Midbrain (tissue), 1 donor: ENCODE results near the gene ESPN.
"Not testable (repeated sequence)": the region's sequence is repeated elsewhere in the genome, so short reads cannot be mapped to it uniquely, and the experiment has no call there.

Experiments
- DNase-seq: peaks from one replicate; lab custom pipeline; 2025; lab: John Stamatoyannopoulos, UW

The ESPN gene

GRCh38 chr1:6428453-6428852, 3.9 kb downstream of the ESPN start:
- not testable (repeated sequence) for DNase-seq

GRCh38 chr1:6429660-6430411, 5.3 kb downstream of the ESPN start:
- not testable (repeated sequence) for DNase-seq

GRCh38 chr1:6431645-6432579, 7.3 kb downstream of the ESPN start:
- not testable (repeated sequence) for DNase-seq

- no peak for DNase-seq
Observed at GRCh38 chr1:6434186-6434585, 9.6 kb downstream of the ESPN start.

- no peak for DNase-seq
Observed at GRCh38 chr1:6435129-6435528, 10.6 kb downstream of the ESPN start.

GRCh38 chr1:6435547-6435946, 11.0 kb downstream of the ESPN start:
- no peak for DNase-seq

- not testable (repeated sequence) for DNase-seq
Observed at GRCh38 chr1:6436277-6436676, 11.7 kb downstream of the ESPN start.

- peak; percentile 41 for DNase-seq
Observed at GRCh38 chr1:6437012-6437700, 12.6 kb downstream of the ESPN start.

GRCh38 chr1:6438047-6438525, 13.5 kb downstream of the ESPN start:
- peak; percentile 37 for DNase-seq

- DNase-seq, result no peak
Observed at GRCh38 chr1:6440198-6441126, 15.9 kb downstream of the ESPN start.

- no peak for DNase-seq
Observed at GRCh38 chr1:6441586-6441985, 17.0 kb downstream of the ESPN start.

GRCh38 chr1:6443339-6444115, 19.0 kb downstream of the ESPN start:
- DNase-seq, result no peak

- DNase-seq, result no peak
Observed at GRCh38 chr1:6444377-6444776, 19.8 kb downstream of the ESPN start.

GRCh38 chr1:6445062-6445763, 20.6 kb downstream of the ESPN start:
- peak; percentile 0 for DNase-seq

GRCh38 chr1:6445929-6446328, 21.4 kb downstream of the ESPN start:
- DNase-seq, result not testable (repeated sequence)

GRCh38 chr1:6446665-6447015, 22.1 kb downstream of the ESPN start:
- DNase-seq, result no peak

GRCh38 chr1:6447016-6447817, 22.6 kb downstream of the ESPN start:
- DNase-seq, result no peak

GRCh38 chr1:6447818-6448748, 23.5 kb downstream of the ESPN start:
- DNase-seq, result no peak
